ENCODE results near the gene SLC1A5. TPM values are rescaled to one million over a fixed set of nuclear protein-coding genes. Genes with fewer than 3 reads are reported as not detected.

SLC1A5 gene
- total RNA-seq, 2 experiments from 2014 or later: 145 to 161 TPM

DNA sequence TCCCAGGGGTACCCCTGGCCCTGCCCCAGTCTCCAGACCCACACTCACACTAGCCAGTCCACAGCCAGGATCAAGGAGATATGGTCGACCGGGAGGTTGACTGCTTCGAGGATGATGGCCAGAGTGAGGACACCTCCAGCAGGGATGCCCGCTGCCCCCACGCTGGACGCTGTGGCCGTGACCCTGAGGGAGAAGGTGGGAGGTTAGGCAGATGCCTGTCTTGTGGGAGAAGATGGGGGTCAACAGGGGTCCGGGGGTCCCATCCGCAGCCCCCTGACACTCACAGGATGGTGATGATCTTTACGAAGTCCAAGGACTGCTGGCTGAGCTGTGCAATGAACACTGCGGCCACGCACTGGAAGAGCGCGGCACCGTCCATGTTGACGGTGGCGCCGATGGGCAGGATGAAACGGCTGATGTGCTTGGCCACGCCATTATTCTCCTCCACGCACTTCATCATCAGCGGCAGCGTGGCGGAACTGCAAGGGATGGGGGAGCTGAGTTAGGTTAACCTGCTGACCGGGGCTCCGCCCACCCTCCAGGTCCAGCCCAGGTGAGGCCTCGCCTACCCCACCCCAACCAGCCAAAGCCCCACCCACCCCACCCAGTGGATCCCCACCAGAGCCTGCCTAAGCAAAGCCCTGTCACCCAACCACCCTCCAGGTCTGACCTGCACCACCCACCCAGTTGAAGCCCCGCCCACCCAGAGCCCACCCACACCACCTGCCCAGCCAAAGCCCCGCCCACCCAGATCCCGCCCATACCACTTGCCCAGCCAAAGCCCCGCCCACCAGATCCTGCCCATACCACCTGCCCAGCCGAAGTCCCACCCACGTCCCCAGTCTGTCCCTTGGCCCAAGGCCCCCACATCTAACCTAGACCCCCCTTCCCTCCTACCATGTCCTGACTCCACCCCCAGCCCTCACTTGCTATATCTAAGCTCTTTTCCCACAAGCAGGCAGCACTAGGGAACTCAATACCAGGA lies 11.2 kb downstream of the SLC1A5 start:
- ChIA-PET POLR2A (interaction anchor here (1.0 kb wide), 1 partner anchor 19 kb away, joined by 3 read pairs; no protein-coding TSS in a partner anchor), CTCF (ENCODE audit: unreplicated experiment) (no interaction called here)
- no TSS peak for BruUV-seq (replicated peaks)
- Histone ChIP-seq H3K9me2 (ENCODE audit: insufficient read depth, low read length) (no peaks in the 10 kb centered on the region), H3K79me2 (ENCODE audit: insufficient read depth, low read depth, low read length) (peaks cover 12% of the 10 kb centered on the region; the same call in 1 of the 2 replicates), H3K4me3 (ENCODE audit: low read depth, low read length, poor library complexity, severe bottlenecking) (no peak overlapping the region), H3K27ac (ENCODE audit: low read depth, low read length, poor library complexity, severe bottlenecking) (no peak overlapping the region), H3K36me3 (ENCODE audit: insufficient read depth, low read length) (peaks cover 84% of the 10 kb centered on the region), H3K4me1 (ENCODE audit: insufficient read depth, low read length, poor library complexity, severe bottlenecking) (no peaks in the 10 kb centered on the region), H4K20me1 (ENCODE audit: insufficient read depth, low read length) (no peaks in the 10 kb centered on the region), H3K9me3 (ENCODE audit: low read length) (no peaks in the 10 kb centered on the region), H2AFZ (ENCODE audit: low read length) (no peak overlapping the region), H3K4me2 (ENCODE audit: low read length) (no peak overlapping the region)
- intact Hi-C loops (cut with micrococcal nuclease; ENCODE audit: unreplicated experiment): no loop called here
- TF ChIP-seq, protein P1, sequence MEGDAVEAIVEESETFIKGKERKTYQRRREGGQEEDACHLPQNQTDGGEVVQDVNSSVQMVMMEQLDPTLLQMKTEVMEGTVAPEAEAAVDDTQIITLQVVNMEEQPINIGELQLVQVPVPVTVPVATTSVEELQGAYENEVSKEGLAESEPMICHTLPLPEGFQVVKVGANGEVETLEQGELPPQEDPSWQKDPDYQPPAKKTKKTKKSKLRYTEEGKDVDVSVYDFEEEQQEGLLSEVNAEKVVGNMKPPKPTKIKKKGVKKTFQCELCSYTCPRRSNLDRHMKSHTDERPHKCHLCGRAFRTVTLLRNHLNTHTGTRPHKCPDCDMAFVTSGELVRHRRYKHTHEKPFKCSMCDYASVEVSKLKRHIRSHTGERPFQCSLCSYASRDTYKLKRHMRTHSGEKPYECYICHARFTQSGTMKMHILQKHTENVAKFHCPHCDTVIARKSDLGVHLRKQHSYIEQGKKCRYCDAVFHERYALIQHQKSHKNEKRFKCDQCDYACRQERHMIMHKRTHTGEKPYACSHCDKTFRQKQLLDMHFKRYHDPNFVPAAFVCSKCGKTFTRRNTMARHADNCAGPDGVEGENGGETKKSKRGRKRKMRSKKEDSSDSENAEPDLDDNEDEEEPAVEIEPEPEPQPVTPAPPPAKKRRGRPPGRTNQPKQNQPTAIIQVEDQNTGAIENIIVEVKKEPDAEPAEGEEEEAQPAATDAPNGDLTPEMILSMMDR (conservative IDR thresholded peaks at IDR 0.05; ENCODE audit: low read length): no peak
- no peak for TF ChIP-seq EZH2phosphoT487 (IDR thresholded peaks at IDR 0.05; ENCODE audit: borderline replicate concordance, low read depth, low read length)
- peak; percentile 56 for DNase-seq (ENCODE audit: low spot score)

DNA sequence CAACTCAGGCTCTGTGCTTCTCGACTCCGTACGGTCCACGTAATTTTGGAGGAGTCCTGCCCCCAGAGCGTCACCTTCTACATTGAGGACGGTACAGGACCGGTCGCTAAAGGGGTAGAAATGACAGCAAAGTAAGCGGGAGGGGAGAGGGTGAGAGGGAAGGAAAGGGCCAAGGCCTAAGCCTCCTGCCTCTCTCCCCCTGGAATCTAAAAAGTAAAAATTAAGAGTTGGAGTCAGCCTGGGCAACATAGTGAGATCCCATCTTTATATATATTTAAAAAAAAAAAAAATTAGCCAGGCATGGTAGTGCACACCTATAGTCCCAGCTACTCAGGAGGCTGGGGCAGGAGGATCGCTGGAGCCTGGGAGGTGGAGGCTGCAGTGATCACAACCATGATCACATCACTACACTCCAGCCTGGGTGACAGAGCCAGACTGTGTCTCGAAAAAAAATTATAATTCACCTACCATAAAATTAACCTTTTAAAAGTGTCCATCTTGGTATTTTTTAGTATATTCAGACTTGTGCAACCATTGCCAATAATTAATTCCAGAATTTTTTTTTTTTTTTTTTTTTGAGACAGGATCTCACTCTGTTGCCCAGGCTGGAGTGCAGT lies 12.6 kb downstream of the SLC1A5 start:
- Histone ChIP-seq H3K27ac (ENCODE audit: low read depth, low read length, poor library complexity, severe bottlenecking) (no peak overlapping the region), H3K36me3 (ENCODE audit: insufficient read depth, low read length) (peaks cover 70% of the 10 kb centered on the region), H3K79me2 (ENCODE audit: insufficient read depth, low read depth, low read length) (peaks cover under 1% of the 10 kb centered on the region; the same call in 1 of the 2 replicates), H3K9me3 (ENCODE audit: low read length) (no peaks in the 10 kb centered on the region), H3K4me1 (ENCODE audit: insufficient read depth, low read length, poor library complexity, severe bottlenecking) (no peaks in the 10 kb centered on the region), H3K9me2 (ENCODE audit: insufficient read depth, low read length) (no peaks in the 10 kb centered on the region), H4K20me1 (ENCODE audit: insufficient read depth, low read length) (no peaks in the 10 kb centered on the region), H2AFZ (ENCODE audit: low read length) (no peak overlapping the region), H3K4me2 (ENCODE audit: low read length) (no peak overlapping the region), H3K4me3 (ENCODE audit: low read depth, low read length, poor library complexity, severe bottlenecking) (no peak overlapping the region)
- intact Hi-C loops (cut with micrococcal nuclease; ENCODE audit: unreplicated experiment): no loop called here
- TF ChIP-seq EZH2phosphoT487 (IDR thresholded peaks at IDR 0.05; ENCODE audit: borderline replicate concordance, low read depth, low read length): no peak
- TF ChIP-seq, protein P1 (conservative IDR thresholded peaks at IDR 0.05; ENCODE audit: low read length): no peak
- no peak for DNase-seq (ENCODE audit: low spot score)
- no TSS peak for BruUV-seq (replicated peaks)
- ChIA-PET POLR2A (interaction anchor here (1.0 kb wide), 1 partner anchor 18 kb away, joined by 3 read pairs; no protein-coding TSS in a partner anchor), CTCF (ENCODE audit: unreplicated experiment) (no interaction called here)
